Stimulated activated CD4-positive, alpha-beta T cell treated with anti-CD3 and anti-CD28 coated beads, Interleukin-15, amount 100 ng/mL, for 1 hour (primary cell): ENCODE measurements around the gene A2ML1.
"Not testable (repeated sequence)": the region's sequence is repeated elsewhere in the genome, so short reads cannot be mapped to it uniquely, and the experiment has no call there.

Source experiments
- DNase-seq, 2 donors: peaks; one replicate each; pipeline ENCODE4 v3.0.0-alpha.2; 2020; ENCODE audit warnings: low read depth in 1 of 2, low spot score in 1 of 2

A2ML1 gene

GRCh38 chr12:8904665-8905064 lies 82.2 kb downstream of the A2ML1 start:
- no peak for DNase-seq

GRCh38 chr12:8905546-8905945 lies 83.1 kb downstream of the A2ML1 start:
- no peak for DNase-seq

GRCh38 chr12:8906266-8907180 lies 84.1 kb downstream of the A2ML1 start:
- no peak for DNase-seq

DNA sequence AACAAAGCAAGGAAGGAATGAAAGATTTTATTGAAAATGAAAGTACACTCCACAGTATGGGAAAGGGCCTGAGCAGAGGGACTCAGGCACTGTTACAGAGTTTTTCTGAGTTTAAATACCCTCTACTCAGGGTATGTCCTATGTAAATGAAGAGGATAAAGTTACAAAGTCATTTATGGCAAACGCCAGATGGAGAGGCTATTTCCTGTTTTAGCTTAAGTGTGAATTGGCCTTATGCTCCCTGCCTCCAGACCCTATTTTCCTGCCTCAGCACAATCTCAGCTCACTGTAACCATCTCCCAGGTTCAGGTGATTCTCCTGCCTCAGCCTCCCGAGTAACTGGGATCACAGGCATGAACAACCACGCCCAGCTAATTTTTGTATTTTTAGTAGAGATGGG lies 85.1 kb downstream of the A2ML1 start:
- DNase-seq, result no peak

DNA sequence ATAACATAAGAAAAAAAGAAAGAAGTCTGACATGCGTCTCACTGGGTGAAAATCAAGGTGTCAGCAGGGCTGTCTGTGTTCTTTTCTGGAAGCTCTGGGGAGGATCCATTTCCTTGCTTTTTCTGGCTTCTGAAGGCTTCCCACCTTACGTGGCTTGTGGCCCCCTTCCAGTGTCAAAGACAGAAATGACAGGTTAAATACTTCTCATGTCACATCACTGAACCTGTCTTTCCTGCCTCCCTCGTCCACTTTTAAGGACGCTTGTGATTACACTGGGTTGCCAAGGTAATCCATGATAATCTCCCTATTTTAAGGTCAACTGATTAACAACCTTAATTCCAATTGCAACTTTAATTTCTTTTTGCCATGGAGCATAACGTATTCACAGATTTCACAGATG lies 87.3 kb downstream of the A2ML1 start:
- no peak for DNase-seq

DNA sequence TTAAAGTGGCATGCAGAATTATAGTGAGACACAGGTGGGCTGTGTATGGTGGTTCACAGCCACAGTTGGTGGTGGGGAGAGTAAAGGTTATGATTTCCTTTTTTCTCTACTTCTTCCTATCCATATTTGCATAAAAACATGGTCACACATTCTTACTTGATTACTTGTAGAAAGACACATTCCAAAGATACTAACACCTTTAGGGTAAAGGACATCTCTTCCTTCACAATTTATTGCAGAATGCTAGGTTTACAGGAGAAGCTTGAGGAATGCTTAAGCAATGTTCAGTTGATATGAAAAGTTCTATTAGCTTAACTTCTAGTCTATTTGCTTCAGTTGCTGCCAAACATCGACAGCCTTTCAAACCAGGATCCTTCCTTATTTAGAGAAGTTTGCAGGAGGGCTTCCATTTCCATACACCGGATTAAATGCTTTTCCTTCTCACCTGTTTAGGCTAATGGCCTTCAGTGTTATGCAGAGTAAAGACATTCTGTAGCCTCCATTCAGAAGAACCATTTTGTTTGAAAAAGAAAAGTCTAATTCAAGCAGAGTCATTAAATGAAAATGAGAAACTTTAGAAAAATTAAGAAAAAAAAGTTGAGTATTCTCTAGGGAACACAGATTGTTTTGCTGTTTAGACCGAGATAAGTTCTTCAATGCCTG lies 89.3 kb downstream of the A2ML1 start:
- no peak for DNase-seq

DNA sequence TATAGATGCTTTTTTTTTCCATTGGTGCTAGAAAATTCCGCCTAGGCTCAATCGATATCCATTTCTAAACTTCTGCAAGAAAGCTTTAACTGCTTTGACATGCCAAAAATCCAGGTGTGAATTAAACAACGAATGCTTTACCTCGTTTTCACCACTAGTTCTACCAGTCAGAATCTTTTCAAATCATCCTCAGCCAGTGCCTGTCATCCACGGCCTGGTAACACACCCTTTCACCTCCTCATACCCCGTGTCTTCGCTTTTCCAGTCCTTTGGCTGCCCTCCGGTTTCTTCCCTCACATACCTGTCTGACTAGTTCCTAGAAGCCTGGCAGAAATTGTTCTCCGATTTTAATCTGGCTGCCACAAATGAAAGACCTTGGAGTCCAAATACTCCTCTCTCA lies 90.5 kb downstream of the A2ML1 start:
- no peak for DNase-seq

- DNase-seq, result no peak
Observed at GRCh38 chr12:8913702-8914032, 91.2 kb downstream of the A2ML1 start.

- peak; percentile 58 to 63 for DNase-seq
Observed at GRCh38 chr12:8914033-8914715, 91.8 kb downstream of the A2ML1 start, which contains the start of gene PHC1. Gene PHC1 (plus strand): TSS chr12:8914509. CDS start chr12:8917678, 3,169 bp downstream.

DNA sequence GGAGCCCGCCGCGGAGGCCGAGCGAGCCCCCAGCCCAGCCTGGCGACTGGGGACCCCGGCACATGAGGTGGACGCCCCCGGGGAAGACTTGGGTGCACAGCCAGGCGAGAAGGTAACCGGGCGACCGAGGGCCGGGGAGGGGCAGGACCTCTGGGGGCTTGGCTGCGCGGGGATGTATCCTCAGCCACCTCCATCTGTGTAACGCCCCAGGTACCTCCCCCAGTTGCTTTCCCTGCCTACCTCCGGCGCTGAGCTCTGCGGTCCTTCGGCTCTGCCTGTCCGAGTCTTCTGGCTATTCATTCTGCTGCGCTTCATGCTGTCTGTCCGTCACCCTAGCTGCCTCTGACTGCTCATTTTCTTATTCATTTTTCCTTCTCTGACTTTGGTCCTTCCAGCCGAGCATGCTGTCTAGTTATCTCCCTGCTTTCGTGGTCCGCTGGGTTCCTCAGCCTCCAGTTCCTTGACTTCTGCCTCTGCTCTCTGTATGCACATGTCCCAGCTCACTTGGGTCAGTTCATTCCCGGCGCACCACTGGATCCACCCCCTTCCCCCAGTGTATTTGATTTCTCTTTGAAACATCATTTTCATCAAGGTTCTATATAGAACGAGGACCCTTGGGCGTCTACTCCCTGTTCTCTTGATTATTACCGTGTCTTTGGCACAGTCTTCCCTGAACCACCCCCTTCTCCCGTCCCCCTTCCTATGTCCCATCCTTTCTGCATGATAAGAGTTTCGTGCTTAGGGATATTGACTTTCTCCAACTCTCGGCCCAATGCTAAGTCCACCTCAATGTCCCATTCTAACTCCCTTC lies 92.5 kb downstream of the A2ML1 start:
- peak; percentile 21 to 25 for DNase-seq

DNA sequence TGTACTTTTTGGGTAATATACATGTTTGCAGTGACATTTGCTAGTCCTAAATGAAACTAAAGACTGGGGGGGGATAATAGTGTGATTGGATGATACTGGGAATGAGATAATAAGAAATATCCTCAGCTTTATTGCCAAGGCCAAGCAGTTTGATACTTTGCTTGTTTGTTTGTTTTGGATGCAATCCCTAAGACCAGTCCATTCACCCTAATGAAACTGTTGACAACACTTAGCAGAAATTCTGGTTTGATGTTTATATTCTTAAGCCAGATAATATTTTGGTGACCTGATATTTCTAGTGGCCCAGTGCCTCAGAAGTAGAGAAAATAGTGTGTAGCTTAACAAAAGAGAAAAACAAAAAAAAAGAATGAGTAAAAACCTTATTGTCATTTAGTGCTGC lies 93.7 kb downstream of the A2ML1 start:
- no peak for DNase-seq

DNA sequence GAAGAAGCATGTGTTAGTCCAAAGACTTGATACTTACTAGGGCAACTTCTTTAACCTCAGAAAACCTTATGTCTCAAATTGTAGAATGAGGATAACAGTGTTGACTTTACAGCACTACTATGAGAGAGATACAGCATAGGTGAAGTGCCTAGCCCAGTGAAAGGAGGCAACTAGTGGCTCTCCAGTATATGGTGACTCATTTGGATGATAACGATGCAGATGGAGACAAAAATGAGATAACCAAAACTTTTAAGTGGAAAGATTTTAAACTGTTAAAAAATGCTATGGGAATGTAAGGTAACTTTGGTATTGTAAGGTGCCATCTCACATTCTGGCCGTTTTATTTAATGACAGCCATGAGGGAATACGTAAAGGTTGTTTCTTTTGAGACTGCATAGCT lies 94.6 kb downstream of the A2ML1 start:
- no peak for DNase-seq

- DNase-seq, result no peak
Observed at GRCh38 chr12:8917751-8918150, 95.3 kb downstream of the A2ML1 start.

DNA sequence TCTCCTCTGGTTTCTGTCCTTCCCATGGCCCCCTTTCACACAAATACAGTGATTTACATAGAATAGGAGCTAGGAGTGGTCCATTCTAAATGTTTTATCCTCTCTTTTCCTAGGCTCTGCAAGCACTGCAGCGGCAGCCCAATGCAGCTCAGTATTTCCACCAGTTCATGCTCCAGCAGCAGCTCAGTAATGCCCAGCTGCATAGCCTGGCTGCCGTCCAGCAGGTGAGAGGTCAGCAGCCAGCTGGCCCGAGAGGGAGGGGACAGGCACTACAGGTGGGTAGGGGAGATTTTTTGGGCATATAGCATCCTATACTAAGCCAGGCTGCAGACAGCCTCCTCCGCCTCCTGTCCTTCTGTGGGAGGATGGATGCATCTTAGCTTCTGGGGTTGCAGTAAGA lies 97.2 kb downstream of the A2ML1 start:
- not testable (repeated sequence) for DNase-seq

DNA sequence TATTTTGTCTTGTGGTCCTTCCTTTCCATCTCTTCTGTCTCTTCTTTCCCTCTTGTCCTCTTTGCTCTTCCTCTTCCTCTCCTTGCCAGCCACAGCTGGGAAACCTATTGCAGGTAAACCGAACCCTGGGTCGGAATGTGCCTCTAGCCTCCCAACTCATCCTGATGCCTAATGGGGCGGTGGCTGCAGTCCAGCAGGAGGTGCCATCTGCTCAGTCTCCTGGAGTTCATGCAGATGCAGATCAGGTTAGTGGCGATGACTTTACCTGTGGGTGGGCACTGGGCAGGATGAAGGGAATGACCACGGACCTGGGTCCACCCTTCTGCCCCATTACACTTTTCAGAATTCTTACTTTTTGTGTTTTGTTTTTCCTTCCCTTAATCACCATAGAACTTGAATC lies 100.1 kb downstream of the A2ML1 start:
- no peak for DNase-seq
